Endothelial cell of umbilical vein (primary cell): ENCODE data around the gene RENBP. TPM values are rescaled to one million over a fixed set of nuclear protein-coding genes. Genes with fewer than 3 reads are reported as not detected.

Source experiments
- BruUV-seq: library from RNA; stranded (reverse); fragments of 400-500 nt; replicated peaks from 2 replicates; lab custom pipeline; 2021; lab: Mats Ljungman, UMichigan
- CTCF ChIA-PET: fragments of 300-600, 350-600 bp; sonication (Branson Sonifier 250); formaldehyde crosslinking; loops from one replicate; lab custom pipeline; 2021; ENCODE audit warnings: antibody characterized with exemption, inconsistent platforms; lab: Charles Lee
- POLR2A ChIA-PET: fragments of 300-600, 350-600 bp; sonication (Branson Sonifier 250); formaldehyde crosslinking; loops from one replicate; lab custom pipeline; 2021; ENCODE audit warnings: antibody characterized with exemption, inconsistent platforms; lab: Charles Lee
- DNase-seq: peaks from one replicate; pipeline ENCODE4 v3.0.0-alpha.2; 2011; ENCODE audit warnings: low read depth, low spot score
- FAIRE-seq: peaks from 2 replicates; lab custom pipeline; 2011; peaks lifted over from hg19 to GRCh38; lab: Jason Lieb, UNC
- H2AFZ ChIP-seq: 2 replicates; pipeline ENCODE4 v1.6.0; 2012; ENCODE audit warnings: low read depth, low read length, control low read depth, inconsistent platforms
- H3K27ac ChIP-seq: 2 replicates; pipeline ENCODE4 v1.5.1; 2011; ENCODE audit warnings: low read depth, mild to moderate bottlenecking, control low read depth, low read length, moderate library complexity; ENCODE audit not compliant: insufficient read depth
- H3K27me3 ChIP-seq, 2 experiments: 2 replicates each; pipeline versions ENCODE4 v1.6.0 to v1.6.1; 2011; ENCODE audit warnings: low read length in 2 of 2, mixed read lengths in 1 of 2; ENCODE audit not compliant: control insufficient read depth in 2 of 2, insufficient read depth in 2 of 2
- H3K36me3 ChIP-seq, 2 experiments: 2 replicates in 1 of 2; 3 replicates in 1 of 2; pipeline ENCODE4 v1.5.1; 2011; ENCODE audit warnings: low read length in 2 of 2, mild to moderate bottlenecking in 1 of 2, moderate library complexity in 1 of 2; ENCODE audit not compliant: control insufficient read depth in 2 of 2, insufficient read depth in 2 of 2; ENCODE audit errors: extremely low read depth in 1 of 2
- H3K4me1 ChIP-seq: 3 replicates; pipeline ENCODE4 v1.5.1; 2011; ENCODE audit warnings: mild to moderate bottlenecking, low read length; ENCODE audit not compliant: control insufficient read depth, insufficient read depth; ENCODE audit errors: extremely low read depth
- H3K4me2 ChIP-seq: 2 replicates; pipeline ENCODE4 v1.6.1; 2011; ENCODE audit warnings: low read length, control low read depth, mixed read lengths; ENCODE audit not compliant: insufficient read depth
- H3K4me3 ChIP-seq, 3 experiments: fragments of 200-600 bp in 1 of 3; sonication (generic), shearing (Covaris generic) in 1 of 3; replicated peaks in 1 of 3; 2 replicates each; pipeline ENCODE4 v1.5.1; 2011 to 2016; ENCODE audit warnings: control low read depth in 3 of 3, low read length in 3 of 3, mild to moderate bottlenecking in 2 of 3, inconsistent platforms in 1 of 3, low read depth in 1 of 3, moderate library complexity in 1 of 3; ENCODE audit not compliant: insufficient read depth in 1 of 3
- H3K79me2 ChIP-seq: 2 replicates; pipeline ENCODE4 v1.6.0; 2012; ENCODE audit warnings: low read length, inconsistent platforms; ENCODE audit not compliant: control insufficient read depth, insufficient read depth
- H3K9ac ChIP-seq: replicated peaks from 2 replicates; pipeline ENCODE3; 2011; ENCODE audit warnings: low read length, control low read depth; ENCODE audit not compliant: insufficient read depth; ENCODE audit errors: extremely low read depth
- H3K9me1 ChIP-seq: replicated peaks from 3 replicates; pipeline ENCODE4 v1.6.0; 2011; ENCODE audit warnings: mild to moderate bottlenecking, low read length; ENCODE audit not compliant: control insufficient read depth, insufficient read depth; ENCODE audit errors: extremely low read depth
- H3K9me3 ChIP-seq: replicated peaks from 2 replicates; pipeline ENCODE4 v1.5.1; 2012; ENCODE audit warnings: low read length, inconsistent platforms; ENCODE audit not compliant: control insufficient read depth, insufficient read depth
- H4K20me1 ChIP-seq: replicated peaks from 2 replicates; pipeline ENCODE3; 2011; ENCODE audit warnings: mild to moderate bottlenecking, low read length; ENCODE audit not compliant: control insufficient read depth, insufficient read depth; ENCODE audit errors: extremely low read depth
- CTCF ChIP-seq, 2 donors: IDR thresholded peaks; 1 replicate in 1 of 2; 2 replicates in 1 of 2; pipeline ENCODE4 v1.5.1; 2011; ENCODE audit warnings: low read length in 2 of 2, mild to moderate bottlenecking in 2 of 2, moderate library complexity in 2 of 2, control low read depth in 1 of 2, inconsistent platforms in 1 of 2, low read depth in 1 of 2; ENCODE audit not compliant: insufficient read depth in 1 of 2; ENCODE audit errors: extremely low read depth in 1 of 2
- EZH2 ChIP-seq: IDR thresholded peaks from 2 replicates; pipeline ENCODE4 v1.6.1; 2012; ENCODE audit warnings: borderline replicate concordance, low read depth, mild to moderate bottlenecking, moderate library complexity, low read length, inconsistent platforms; ENCODE audit not compliant: severe bottlenecking
- FOS ChIP-seq: IDR thresholded peaks from 2 replicates; pipeline ENCODE4 v1.6.1; 2011; ENCODE audit warnings: mild to moderate bottlenecking, low read length, moderate library complexity, borderline replicate concordance; ENCODE audit not compliant: insufficient read depth
- GATA2 ChIP-seq: IDR thresholded peaks from 2 replicates; pipeline ENCODE4 v1.7.0; 2011; ENCODE audit warnings: low read depth, mild to moderate bottlenecking, moderate library complexity, mixed read lengths, low read length; ENCODE audit not compliant: insufficient read length, insufficient read depth
- JUN ChIP-seq: IDR thresholded peaks from 2 replicates; pipeline ENCODE4 v1.6.1; 2011; ENCODE audit warnings: borderline replicate concordance, low read depth; ENCODE audit not compliant: insufficient read length, insufficient read depth
- MAX ChIP-seq: IDR thresholded peaks from 2 replicates; pipeline ENCODE4 v1.6.1; 2011; ENCODE audit not compliant: insufficient read depth, insufficient read length
- MYC ChIP-seq: IDR thresholded peaks from one replicate; pipeline ENCODE4 v1.6.1; 2011; ENCODE audit warnings: mild to moderate bottlenecking, low read depth, low read length
- POLR2A ChIP-seq: IDR thresholded peaks from 2 replicates; pipeline ENCODE4 v1.6.1; 2012; ENCODE audit warnings: low read depth, mild to moderate bottlenecking, control low read depth, low read length
- POLR2AphosphoS5 ChIP-seq: IDR thresholded peaks from 2 replicates; pipeline ENCODE4 v1.6.1; 2012; ENCODE audit warnings: low read depth, mild to moderate bottlenecking, control low read depth, low read length, moderate library complexity; ENCODE audit not compliant: insufficient read depth
- dilution Hi-C: fragments of 300-500 bp; cut with MboI; formaldehyde crosslinking; loops from one replicate; pipeline ENCODE4 v1.15.0; 2019; ENCODE audit warnings: low sequenced_read_pairs; ENCODE audit not compliant: extremely low pct_ligation_motif_present
- intact Hi-C: fragments of 100-400 bp; cut with micrococcal nuclease; formaldehyde crosslinking; loops from one replicate; pipeline ENCODE4 v1.10.0; 2022
- polyA plus RNA-seq, 4 experiments: library from polyadenylated mRNA; depleted of rRNA in 3 of 4; stranded (reverse) in 3 of 4; unstranded in 1 of 4; fragments of >200 nt; gene quantifications; 2 replicates each; pipeline versions ENCODE4 v1.2.1 to v1.2.3, GENCODE V29; 2011 to 2012; ENCODE audit warnings: missing spikeins in 1 of 4
- total RNA-seq: library from RNA; stranded (reverse); gene quantifications from 2 replicates; pipeline ENCODE4 v1.2.3, GENCODE V29; 2021

The RENBP gene
- total and polyA plus RNA-seq, 2 donors (not counting 3 experiments of a cell fraction or from before 2014, with no cell fraction given) = 8.0 to 16.0 TPM

GRCh38 chrX:153958605-153959004, 14.2 kb upstream of the RENBP start:
- intact Hi-C loops (no loop called here), dilution Hi-C loops (no loop called here)
- POLR2A ChIA-PET = no interaction called here
- no peaks in the 10 kb centered on the region for H3K9me3 ChIP-seq
- CTCF ChIA-PET = interaction anchor here (1.6 kb wide), 1 partner anchor 12 kb away, joined by 6 read pairs; no protein-coding TSS in a partner anchor
- FAIRE-seq (no peak), DNase-seq (no peak)
- H3K36me3 ChIP-seq = peaks cover 14 to 74% of the 10 kb centered on the region in 2 experiments
- no peak overlapping the region for H2AFZ ChIP-seq
- BruUV-seq = no TSS peak
- no peaks in the 10 kb centered on the region for H3K9me1 ChIP-seq
- H3K27me3 ChIP-seq = no peaks in the 10 kb centered on the region
- no peaks in the 10 kb centered on the region for H4K20me1 ChIP-seq
- TF ChIP-seq POLR2A (no peak), CTCF (IDR thresholded peaks at IDR 0.05; ENCODE audit: extremely low read depth in 1 of 2, insufficient read depth in 1 of 2, low read depth in 1 of 2, low read length in 2 of 2) (no peak), FOS (no peak), EZH2 (no peak), POLR2AphosphoS5 (no peak)
- H3K4me1 ChIP-seq = no peaks in the 10 kb centered on the region
- no peak overlapping the region for H3K27ac ChIP-seq
- no peak overlapping the region for H3K4me2 ChIP-seq
- no peak overlapping the region for H3K4me3 ChIP-seq
- H3K9ac ChIP-seq = no peak overlapping the region
- H3K79me2 ChIP-seq = peaks cover 10% of the 10 kb centered on the region

DNA sequence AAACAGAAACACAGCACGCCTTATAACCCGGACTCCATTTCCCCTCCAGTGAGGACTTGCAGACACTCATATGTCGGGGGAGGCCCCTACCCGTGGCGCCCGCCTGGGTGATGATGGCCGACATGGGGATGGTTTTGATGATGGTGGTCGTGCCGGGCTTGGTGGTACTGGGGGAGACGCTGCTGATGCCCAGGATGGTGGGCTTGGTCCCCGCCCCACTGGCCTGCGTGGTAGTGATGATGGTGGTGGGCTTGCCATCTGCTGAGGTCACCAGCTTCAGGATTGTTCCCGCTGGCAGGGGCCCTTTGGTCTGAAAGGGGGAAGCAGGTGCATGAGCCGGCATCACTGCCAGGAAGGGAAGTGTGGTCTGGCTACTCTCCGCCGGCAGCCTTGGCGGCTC, 12.8 kb upstream of the RENBP start:
- H3K4me1 ChIP-seq = no peaks in the 10 kb centered on the region
- no peaks in the 10 kb centered on the region for H3K9me1 ChIP-seq
- H2AFZ ChIP-seq = no peak overlapping the region
- TF ChIP-seq POLR2A (no peak), JUN (no peak), FOS (no peak), EZH2 (no peak), CTCF (IDR thresholded peaks at IDR 0.05; ENCODE audit: extremely low read depth in 1 of 2, insufficient read depth in 1 of 2, low read depth in 1 of 2, low read length in 2 of 2) (no peak), MAX (no peak), POLR2AphosphoS5 (no peak), GATA2 (no peak), MYC (no peak)
- peaks cover 8% of the 10 kb centered on the region for H3K79me2 ChIP-seq
- dilution Hi-C loops (no loop called here), intact Hi-C loops (no loop called here)
- no peaks in the 10 kb centered on the region for H3K9me3 ChIP-seq
- H3K9ac ChIP-seq = no peak overlapping the region
- H3K27ac ChIP-seq = no peak overlapping the region
- no peak for FAIRE-seq
- BruUV-seq = no TSS peak
- H3K36me3 ChIP-seq = peaks cover 18 to 70% of the 10 kb centered on the region in 2 experiments
- no peaks in the 10 kb centered on the region for H3K27me3 ChIP-seq
- H4K20me1 ChIP-seq = no peaks in the 10 kb centered on the region
- CTCF ChIA-PET = interaction anchor here (1.6 kb wide), 1 partner anchor 10 kb away, joined by 6 read pairs; no protein-coding TSS in a partner anchor
- POLR2A ChIA-PET = no interaction called here
- H3K4me2 ChIP-seq = no peak overlapping the region
- no peak overlapping the region for H3K4me3 ChIP-seq
- DNase-seq = no peak
